GM12891 (cell line): ENCODE measurements around the gene ATF3.

Source experiments
- PAX5 ChIP-seq: IDR thresholded peaks from 2 replicates; pipeline ENCODE4 v1.6.1; 2011; ENCODE audit warnings: low read length, moderate library complexity, mild to moderate bottlenecking; ENCODE audit not compliant: insufficient read depth, severe bottlenecking
- POLR2A ChIP-seq: IDR thresholded peaks from 2 replicates; pipeline ENCODE4 v1.6.1; 2011; ENCODE audit warnings: low read depth, low read length, control low read depth
- POLR2AphosphoS5 ChIP-seq: IDR thresholded peaks from 2 replicates; pipeline ENCODE4 v1.6.1; 2011; ENCODE audit warnings: low read depth, low read length, control low read depth
- TAF1 ChIP-seq: IDR thresholded peaks from 2 replicates; pipeline ENCODE4 v1.6.1; 2011; ENCODE audit warnings: low read depth, low read length, control low read depth

DNA sequence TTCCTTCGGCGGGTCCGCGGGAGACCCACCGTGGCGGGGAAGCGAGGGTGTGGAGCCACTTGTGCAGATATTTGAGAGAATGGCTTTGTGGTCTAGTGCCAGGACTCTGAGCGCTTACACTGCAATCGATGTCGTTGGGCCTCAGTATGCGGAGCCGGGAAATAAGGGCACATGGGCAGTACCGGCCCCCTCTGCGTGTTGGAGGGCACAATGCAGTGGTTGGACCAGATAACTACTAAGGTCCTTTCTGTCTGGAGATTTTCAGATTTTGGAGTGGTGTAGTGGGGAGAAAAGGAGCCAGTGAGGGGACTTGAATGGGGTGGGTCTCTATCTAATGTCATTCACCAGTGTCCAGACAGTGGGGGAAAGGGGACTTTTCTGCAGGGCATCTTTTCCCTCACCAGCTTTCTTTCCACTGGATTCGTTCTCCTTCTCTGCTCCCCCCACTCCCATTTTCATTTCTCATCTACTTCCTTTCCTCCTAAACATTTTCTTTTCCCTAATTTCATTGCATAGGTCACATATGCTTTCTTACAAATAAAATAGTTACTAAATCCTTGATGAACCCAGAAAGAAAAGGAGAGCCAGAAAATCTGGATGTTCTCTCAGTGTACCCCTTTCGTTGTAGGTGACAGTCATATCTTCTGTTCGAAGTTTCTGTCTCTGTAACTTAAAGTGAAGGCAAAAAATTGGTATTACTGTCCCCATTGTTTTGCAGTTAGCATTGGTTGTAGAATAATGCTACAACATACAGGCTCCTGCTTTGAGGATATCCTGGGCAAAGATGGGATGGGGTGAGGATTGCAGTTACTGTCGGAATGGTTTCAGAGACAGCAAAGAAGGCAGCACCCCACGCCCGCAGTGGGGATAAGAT is 1.4 kb downstream of the ATF3 start:
- TF ChIP-seq PAX5 (no peak), POLR2AphosphoS5 (no peak), POLR2A (no peak), TAF1 (no peak)
